HG02678 (cell line): Measurements from ENCODE around the gene PODXL2.

Source experiments
- ATAC-seq: cut with Tn5 transposase; IDR thresholded peaks from one replicate; pipeline ENCODE4 v1.9.1; 2021; ENCODE audit warnings: mild to moderate bottlenecking, moderate library complexity; ENCODE audit not compliant: unreplicated experiment

Gene PODXL2

DNA sequence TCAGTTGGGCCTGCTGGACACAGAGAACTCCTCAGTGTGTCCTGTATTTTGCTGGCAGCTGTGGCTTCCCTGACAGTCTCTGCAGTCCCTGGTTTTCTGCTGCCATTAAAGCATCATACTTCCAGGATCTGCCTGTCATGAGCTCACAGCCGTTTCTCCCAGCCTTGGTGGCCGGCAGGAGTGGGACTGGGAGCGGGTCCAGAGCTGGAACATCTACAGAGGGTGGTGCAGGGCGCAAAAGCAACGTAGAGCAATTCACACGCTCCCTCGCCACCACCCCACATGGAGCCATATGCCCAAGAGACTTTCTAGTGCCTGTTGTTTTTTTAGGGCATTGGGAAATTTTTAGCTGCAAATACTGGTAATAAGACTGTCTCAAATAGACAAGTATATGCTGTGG lies 77.3 kb downstream of the PODXL2 start:
- ATAC-seq, result no peak

DNA sequence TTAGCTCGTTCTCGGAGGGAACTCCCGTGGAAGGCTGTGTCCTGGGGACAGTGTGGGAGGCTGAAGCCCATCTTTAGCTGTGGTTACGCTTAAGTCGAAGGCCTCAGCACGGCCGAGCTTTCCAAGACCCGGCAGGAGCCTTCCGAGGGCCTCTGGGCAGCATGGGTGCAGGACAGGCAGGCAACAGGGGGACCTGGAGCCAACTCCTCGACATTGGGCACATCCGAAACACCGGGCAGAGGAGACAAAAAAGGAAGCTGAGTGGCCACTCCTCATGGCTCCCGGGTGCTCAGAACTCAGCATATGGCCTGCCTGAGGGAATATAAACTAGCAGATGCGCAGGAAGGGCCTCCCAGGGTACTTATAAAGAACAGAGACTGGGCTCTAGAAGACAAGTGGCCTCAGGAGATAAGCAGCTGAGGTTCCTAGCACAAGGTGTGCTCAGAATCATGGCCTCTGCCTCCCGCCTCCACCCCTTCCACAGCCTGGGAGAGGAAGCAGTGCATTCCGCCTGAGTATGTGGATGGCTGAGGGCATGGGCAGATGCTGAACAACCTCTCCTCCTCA lies 77.9 kb downstream of the PODXL2 start:
- no peak for ATAC-seq

DNA sequence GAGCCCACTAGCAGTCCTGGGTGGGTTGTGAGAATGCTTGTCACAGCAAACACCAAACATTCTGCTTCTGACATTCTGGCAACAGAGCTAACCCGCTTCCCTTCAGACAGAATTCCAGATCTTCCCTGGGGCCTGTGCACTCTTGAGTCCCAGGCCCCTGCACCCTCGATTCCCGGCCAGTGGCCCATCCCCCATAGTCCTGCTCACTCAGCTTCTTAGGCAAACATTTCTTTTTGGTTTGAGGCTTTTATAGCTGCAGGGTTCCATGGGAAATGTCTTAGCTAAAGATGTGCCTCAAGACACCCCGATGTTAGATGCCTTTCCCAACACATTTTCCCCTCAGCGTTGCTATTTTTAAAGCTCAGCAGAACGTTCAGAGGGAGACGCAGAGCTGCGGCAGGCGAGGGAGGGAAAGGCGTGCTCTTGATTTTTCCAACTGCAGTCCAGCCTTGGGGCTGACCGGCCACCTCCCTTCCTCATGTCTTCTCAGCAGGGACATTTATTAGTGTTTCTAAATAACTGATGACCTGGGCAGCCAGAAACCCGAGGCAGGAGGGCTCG lies 78.9 kb downstream of the PODXL2 start:
- ATAC-seq, result no peak

DNA sequence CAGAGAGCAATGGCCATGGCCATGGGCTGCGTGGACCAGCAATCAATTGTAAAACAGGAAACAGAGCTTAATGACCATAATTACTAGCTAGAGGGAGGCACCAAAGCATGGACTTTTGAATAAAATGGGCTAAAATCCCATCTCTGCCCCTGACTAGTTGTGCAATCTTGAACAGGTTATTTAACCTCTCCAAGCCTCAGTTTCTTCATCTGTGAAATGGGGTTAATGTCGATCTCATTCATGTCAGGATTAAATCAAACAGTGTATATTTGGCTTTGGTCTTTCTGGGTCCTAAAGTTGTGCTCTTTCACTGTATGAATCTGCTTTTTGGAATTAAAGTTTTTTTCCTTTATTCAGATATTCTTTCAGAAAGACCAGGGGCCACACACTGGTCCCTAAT lies 79.9 kb downstream of the PODXL2 start:
- no peak for ATAC-seq

DNA sequence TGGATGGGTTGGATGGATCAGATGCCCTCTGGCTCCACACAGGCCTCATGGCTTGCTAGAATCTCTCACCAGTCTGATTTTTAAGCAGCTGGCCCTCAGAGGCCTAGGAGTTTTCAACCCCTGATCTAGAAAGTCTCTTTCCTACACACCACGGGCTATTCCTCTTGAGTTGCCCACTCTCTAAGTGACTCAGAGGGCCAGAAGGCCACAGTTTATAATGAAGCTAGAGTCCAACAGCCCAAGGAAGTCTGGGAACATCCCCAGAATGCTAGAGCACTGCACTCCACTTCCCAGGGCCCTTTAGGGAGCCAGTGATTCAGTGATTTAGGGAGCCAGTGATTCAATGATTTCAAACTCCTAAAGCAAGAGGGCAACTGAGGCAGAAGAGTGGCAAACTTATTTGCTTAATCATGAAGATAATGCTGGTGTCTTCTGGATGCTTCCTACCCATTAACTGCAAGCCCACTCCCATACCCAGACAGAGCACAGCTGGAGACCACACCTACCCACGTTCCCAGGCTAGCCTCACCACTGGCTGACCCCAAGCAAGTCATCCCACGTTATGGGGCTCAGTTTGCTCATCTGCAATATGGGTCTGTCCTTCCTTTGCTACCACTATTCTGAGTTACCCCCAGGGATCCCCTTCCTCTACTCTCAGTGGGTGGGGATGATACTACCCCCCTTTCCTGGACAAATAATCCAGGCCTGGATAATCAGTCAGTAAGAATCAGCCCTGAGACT lies 80.5 kb downstream of the PODXL2 start:
- no peak for ATAC-seq

DNA sequence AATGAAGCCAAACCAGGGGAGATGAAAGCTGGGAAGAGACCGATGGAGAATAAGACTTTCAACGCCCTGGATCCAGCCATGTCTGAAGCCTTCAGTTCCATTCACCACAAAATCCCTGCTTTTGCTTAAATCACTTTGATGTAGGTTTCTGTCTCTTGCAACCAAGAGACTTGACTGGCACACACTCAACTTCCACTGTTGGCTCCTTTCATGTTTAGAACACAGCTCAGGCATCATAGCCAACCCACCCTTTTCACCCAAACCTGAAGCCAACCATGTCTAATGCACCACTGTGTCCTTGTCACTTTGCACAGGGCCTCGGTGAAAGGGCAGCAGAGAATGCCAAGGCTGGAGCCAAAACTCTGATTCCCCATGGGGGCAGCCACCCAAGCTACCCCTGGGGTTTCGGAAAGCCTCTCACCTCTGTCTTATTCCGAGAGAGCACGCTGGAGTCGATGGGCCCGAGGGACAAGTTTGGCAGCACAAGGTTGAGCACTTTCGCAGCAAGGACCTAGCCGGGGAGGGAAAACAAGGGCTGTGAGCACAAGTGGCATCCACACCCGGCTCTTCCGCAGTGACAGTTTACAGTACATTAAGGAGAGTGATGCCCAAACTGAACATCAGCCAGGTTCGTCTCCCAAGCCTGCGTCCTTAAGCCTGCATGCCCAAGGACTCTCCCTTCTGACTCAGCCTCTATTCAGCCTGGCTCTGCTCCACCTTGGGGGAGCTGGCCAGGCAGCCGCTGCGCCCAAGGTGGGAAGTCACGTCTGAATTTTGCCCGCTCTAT lies 81.4 kb downstream of the PODXL2 start:
- ATAC-seq, result no peak

DNA sequence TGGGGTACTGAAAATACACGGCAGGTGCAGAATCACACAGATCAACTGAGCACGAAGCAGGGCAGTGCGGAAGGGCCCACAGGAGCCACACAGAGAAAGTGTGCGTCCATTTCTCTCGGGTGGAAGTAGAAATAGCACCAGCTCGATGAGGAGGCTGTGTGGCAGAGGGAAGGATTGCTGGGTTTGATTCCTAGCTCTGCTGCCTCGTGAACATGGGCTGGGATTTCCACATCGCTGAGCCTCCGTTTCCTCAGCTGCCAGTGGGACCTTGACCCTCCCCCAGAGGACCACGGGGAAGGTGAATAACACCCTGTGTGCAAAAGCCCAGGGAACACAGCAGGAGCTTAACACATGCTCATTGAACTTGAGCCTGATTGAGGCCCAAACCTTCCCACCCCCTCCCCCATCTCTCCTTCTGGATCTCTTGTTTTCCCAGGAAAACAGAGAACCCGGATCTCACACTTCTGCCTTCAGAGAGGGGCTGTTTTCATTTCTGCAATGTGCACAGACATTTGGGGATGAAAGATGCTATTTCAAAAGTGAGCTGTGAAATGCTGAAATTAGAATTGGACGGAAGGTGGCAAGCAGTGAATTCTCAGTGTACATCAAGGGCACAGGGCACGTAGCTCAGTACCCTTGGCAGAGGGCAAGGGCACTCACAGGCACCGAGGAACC lies 82.2 kb downstream of the PODXL2 start:
- no peak for ATAC-seq

DNA sequence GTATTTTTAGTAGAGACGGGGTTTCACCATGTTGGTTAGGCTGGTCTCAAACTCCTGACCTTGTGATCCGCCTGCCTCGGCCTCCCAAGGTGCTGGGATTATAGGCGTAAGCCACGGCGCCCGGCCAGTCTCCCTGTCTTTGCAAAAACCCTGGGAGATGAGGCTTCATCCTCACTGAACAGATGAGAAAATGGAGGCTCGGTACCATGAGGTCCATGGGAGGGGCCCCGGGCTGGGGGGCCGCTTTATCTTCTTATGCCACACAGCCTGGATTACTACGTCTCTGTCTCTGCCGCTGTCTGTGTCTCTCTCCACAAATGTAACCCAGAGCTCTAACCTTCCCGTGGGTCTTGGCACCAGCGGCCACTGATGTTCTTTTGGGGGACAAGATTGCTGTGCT lies 82.9 kb downstream of the PODXL2 start:
- ATAC-seq, result no peak

DNA sequence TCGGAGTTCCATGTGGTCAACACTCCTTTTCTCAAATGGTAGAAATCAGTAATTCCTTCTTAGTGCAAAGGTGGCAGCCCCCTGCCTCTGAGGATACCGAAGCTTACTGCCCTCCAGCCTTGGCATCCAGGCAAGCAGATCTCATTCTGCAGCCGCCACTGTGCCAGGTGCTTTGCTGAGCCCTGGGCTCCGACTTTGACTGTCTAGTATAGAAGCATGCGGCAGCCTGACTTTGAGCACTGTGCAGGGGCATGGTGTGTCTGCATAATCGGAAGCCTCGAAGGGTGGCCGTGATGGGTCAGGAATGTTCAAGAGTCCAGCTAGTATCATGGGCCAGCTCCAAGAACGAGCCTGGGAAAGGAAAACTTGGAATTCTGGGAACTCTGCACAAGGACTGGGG lies 83.5 kb downstream of the PODXL2 start:
- no peak for ATAC-seq

DNA sequence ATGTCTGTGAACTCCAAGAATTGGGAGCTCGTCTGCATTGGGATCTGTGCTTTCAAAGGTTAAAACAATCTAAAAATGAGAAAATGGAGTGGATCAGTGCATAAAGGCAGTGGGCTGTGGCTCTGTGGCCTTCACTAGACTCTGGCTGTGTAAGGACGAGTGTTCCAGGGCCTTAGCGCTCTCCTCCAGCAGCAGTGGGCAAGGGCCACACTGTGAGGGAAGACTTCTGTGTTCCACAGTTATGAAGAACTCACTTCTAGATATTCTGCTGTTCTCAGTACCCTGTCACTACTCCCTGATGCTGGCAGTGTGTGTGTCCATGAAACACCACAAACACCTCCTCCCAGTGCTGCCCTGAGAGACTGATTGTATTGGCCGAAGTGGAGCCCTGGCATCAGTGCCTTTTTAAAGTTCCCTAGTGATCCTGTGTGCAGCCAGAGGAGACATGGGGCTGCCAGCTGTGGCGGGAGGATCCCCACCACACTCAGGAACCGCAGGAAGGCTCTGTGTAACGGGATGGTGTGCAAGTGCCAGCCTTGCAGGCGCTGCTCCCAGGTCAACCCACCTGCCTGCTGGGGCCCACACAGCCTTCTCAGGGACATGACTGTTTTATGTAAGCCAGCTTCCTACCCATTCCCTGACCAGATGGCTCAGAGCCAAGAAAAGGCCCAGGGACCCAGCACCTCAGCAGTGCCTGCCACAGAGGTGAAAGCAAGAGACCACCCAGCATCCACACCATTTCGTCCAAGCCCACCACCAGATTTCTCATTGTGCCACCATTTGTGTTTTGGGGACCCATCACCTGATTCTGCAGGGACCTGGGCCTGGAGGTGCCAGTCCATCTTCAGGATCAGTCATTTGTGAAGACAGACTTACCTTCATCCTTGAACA lies 84.1 kb downstream of the PODXL2 start:
- ATAC-seq, result no peak

DNA sequence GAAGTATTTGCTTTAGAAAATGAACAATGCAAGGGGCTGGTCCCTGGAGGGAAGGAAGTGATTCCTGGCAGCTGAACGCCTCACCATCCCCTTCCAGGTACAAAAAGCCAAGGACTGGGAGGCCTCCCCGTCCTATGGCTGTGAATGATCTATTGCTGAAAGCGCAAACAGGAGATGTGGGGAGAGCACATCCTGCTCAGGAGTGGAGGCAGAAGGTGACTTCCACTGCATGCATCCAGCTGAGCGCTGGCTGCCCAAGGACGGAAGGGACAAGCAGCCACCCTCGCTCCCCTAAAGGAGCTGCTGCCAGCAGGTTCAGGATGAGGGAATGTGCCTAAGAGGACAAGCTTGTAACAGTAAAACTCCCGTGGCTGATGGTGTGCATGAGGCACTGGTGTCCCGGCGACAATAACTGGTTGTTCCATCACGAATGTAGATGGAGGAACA lies 85.2 kb downstream of the PODXL2 start:
- no peak for ATAC-seq

DNA sequence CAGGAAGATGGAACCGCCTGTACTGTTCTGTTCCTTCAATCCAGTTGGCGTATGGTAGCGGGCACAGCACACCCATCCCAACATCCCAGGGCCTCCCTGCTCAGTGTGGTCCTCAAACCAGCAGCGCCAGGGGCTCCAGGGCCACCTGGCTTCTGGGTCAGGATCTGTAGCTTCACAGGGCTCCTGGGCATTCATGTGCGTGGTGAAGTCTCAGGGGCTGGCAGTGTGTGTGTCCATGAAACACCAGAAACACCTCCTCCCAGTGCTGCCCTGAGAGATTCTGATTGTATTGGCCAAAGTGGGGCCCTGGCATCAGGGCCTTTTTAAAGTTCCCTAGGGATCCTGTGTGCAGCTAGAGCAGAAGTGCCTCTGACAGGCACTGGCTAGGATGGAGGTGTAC lies 85.9 kb downstream of the PODXL2 start:
- ATAC-seq, result no peak

DNA sequence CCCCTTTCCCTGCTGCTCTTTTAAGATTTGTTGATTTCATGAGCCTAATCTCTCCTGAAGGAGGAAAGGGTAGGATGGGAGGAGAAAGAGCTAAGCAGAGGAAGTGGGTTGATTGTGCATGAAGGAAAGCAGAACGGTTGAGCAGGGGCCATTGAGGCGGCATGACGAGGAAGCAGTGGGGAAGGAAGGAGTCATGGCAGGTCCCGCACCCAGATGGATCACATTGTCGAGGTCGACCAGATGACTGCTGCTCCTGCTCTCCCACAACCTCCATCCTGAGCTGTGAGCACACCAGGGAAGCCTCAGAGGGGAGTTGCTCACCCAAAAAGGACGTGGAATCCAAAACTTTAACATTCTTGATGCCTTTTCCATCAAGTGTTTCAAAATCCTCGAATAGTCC lies 86.5 kb downstream of the PODXL2 start:
- no peak for ATAC-seq

DNA sequence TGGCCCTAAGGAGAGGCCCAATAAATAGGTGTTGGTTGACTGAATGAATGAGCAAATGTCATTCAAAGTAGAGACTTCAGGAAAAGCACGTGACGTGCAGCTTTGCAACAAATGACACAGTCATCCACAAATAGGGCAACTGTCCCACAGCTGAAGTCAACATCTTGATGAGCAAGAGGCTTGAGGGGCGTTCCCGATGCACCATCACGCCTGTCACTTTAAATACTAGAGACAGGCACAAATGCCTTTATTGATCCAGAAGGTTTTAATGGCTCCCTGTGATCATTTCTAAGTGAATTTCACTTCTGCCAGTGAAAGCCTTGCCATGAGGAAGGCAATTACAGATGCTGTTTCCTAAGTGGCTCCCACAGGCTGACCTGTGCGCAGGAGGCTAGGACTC lies 87.4 kb downstream of the PODXL2 start:
- no peak for ATAC-seq

DNA sequence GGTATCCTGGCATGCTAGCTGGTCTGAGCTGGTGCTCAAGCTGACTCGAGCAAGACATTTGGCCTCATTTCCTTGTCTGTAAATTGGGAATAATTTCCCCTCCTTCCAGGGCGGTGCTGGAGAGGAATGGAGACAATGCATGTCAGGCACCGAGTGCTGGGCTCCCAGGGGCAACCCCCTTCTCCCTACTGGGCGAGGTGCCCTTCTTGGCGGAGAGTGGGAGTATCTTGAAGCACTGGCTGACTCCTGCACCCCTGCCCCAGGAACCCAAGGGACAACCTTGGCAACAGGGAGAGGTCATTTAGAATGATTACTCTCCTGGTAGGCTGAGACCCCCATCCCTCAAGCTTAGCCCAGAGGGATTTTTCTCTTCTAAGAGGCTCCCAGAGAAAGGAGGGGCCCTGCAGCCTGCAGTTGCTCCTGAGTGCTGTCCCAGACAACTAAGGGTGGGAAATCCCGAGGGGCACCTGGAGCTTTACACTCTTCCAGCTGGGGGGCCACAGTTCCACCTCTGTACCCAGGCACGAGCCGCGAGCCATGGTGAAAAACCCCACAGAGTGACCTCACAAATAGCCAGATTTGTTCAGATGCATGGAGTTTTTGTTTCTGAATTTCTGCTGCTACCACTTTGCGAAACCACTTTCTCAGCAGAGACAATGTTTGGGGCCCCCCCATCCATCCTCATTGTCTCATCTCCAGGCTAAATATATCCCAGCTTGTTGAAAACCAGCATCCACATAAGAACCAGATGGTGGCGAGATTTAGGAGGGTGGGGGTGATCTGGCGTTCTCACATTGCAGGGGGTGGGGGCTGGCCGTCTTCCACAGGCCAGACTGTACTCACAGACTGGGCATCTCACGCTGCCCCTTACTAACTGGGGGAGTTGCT lies 88.6 kb downstream of the PODXL2 start:
- no peak for ATAC-seq

DNA sequence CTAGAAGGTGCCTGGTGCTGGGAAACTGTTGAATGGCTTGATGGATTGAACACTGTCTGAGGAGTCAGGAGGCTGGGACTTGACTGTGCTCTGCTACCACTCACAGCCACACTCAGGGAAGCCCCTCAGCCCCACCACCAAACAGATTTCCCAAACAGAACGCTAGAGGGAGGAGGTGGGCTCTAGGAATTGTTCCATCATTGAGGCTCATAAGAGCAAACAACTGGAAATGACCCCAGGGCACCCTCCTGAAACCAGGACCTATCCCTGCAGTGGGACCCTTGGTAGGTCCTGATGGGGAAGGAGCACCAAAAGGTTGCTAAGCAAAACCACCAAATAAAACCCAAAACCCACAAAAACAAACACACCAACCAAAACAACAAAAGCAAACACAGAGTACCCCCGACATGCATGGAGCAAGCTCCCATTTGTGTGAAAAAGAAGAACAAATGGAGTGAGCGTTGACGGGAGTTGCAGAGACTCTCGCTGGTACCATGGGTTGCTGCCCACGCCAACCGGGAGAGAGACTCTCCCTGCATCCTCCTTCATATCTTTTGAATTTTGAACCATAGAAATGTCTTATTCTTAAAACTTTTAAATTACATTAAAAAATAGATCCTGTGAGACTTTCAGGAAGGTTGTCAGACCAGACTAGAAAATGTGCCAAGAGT lies 89.4 kb downstream of the PODXL2 start:
- no peak for ATAC-seq

DNA sequence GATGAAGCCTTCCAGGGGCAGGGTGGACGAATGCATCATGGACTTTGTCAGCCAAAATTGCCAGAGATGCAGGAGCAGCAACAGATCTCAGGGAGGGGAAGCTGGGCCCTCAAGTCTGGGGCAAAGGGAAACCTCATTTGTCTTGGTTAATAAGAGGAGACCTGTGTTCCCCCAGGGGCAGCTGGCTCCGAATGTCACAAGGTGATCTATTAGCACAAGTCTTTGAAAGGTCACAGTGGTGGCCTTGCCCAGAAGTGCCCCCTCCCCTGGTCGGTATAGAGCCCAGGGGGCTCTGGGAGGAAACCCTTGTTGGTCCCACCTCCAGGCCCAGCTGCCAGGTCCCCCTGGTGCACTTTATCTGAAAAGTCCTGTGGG lies 89.9 kb downstream of the PODXL2 start:
- ATAC-seq, result no peak

DNA sequence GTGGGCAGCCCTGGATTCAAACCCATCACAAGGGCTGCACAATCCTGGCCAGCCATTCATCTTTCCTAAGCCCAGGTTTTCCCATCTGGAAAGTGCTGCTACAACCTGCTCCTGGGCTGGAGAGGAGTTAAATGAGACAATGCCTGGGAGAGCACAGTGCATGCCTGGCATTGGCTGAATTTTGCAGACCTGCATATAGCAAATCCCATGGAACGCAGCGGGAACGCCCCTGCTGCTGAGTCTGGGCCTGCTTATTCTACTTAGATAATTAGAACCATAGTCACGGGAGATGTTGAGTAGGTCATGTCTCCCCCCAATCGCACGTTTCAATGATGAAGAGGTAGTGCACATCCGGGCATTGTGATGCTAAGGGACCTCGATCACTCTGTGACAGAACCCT lies 90.4 kb downstream of the PODXL2 start:
- ATAC-seq, result no peak
